ENCODE data around the gene ACTR1B. TPM values are rescaled to one million over a fixed set of nuclear protein-coding genes. Genes with fewer than 3 reads are reported as not detected.
"Not testable (repeated sequence)": the region's sequence is repeated elsewhere in the genome, so short reads cannot be mapped to it uniquely, and the experiment has no call there.

Gene ACTR1B
- total RNA-seq, 2 experiments from 2014 or later = 113 to 114 TPM

DNA sequence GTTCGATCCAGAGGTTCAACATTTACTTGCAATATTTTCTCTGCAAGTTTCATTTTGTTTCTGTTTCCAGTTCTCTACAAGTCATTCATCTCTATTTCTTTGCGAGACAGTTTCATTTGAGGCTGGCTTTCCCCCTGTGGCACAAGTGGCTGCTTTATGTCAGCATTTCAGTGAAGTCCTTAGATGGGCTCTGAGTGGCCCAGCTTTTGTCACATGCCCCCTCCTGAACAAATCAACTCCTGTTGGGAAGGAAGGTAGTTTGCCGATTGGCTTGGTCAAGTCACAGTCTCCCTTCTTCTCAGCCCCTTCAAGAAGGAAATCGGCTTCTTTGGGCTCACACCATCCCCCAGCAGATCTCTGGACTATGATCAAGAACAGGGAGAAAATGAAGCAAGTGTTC, 55.1 kb downstream of the ACTR1B start:
- H3K27me3 Mint-ChIP-seq; H3K9me3 Mint-ChIP-seq; H3K4me1 Mint-ChIP-seq (ENCODE audit: low read depth); DNase-seq; H3K4me3 Mint-ChIP-seq; H3K27ac Mint-ChIP-seq; CTCF ChIA-PET; POLR2A ChIA-PET; intact Hi-C loops (cut with micrococcal nuclease); H3K36me3 Mint-ChIP-seq: not testable (repeated sequence)

Other genes starting within 250 kb of the ACTR1B start
- 10 to 100 TPM; 17.6 to 18.3 TPM for gene ANKRD36B, start 74.2 kb downstream of the ACTR1B start, total RNA-seq
- 100 to 1,000 TPM; 215 to 217 TPM for gene COX5B, start 18.0 kb downstream of the ACTR1B start, total RNA-seq
- 1 to 10 TPM; 4.5 to 4.8 TPM for gene C2orf92, start 5.7 kb upstream of the ACTR1B start, total RNA-seq
- gene ZAP70, start 49.5 kb upstream of the ACTR1B start, total RNA-seq = 100 to 1,000 TPM; 160 to 166 TPM

Measured in activated CD4-positive, alpha-beta memory T cell treated with anti-CD3 and anti-CD28 coated beads for 36 hours (primary cell).